ENCODE results near the gene ANXA4.

ANXA4 gene

GRCh38 chr2:69843993-69844392, 102.1 kb downstream of the ANXA4 start:
- DNase-seq (ENCODE audit: low spot score) = no peak
- TF ChIP-seq, protein P1, sequence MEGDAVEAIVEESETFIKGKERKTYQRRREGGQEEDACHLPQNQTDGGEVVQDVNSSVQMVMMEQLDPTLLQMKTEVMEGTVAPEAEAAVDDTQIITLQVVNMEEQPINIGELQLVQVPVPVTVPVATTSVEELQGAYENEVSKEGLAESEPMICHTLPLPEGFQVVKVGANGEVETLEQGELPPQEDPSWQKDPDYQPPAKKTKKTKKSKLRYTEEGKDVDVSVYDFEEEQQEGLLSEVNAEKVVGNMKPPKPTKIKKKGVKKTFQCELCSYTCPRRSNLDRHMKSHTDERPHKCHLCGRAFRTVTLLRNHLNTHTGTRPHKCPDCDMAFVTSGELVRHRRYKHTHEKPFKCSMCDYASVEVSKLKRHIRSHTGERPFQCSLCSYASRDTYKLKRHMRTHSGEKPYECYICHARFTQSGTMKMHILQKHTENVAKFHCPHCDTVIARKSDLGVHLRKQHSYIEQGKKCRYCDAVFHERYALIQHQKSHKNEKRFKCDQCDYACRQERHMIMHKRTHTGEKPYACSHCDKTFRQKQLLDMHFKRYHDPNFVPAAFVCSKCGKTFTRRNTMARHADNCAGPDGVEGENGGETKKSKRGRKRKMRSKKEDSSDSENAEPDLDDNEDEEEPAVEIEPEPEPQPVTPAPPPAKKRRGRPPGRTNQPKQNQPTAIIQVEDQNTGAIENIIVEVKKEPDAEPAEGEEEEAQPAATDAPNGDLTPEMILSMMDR (IDR thresholded peaks at IDR 0.05; ENCODE audit: extremely low read depth, missing control alignments) = no peak

- TF ChIP-seq, protein P1 (IDR thresholded peaks at IDR 0.05; ENCODE audit: extremely low read depth, missing control alignments) = no peak
- DNase-seq (ENCODE audit: low spot score) = no peak
These were observed 102.6 kb downstream of the ANXA4 start for GRCh38 chr2:69844560-69844959.

DNA sequence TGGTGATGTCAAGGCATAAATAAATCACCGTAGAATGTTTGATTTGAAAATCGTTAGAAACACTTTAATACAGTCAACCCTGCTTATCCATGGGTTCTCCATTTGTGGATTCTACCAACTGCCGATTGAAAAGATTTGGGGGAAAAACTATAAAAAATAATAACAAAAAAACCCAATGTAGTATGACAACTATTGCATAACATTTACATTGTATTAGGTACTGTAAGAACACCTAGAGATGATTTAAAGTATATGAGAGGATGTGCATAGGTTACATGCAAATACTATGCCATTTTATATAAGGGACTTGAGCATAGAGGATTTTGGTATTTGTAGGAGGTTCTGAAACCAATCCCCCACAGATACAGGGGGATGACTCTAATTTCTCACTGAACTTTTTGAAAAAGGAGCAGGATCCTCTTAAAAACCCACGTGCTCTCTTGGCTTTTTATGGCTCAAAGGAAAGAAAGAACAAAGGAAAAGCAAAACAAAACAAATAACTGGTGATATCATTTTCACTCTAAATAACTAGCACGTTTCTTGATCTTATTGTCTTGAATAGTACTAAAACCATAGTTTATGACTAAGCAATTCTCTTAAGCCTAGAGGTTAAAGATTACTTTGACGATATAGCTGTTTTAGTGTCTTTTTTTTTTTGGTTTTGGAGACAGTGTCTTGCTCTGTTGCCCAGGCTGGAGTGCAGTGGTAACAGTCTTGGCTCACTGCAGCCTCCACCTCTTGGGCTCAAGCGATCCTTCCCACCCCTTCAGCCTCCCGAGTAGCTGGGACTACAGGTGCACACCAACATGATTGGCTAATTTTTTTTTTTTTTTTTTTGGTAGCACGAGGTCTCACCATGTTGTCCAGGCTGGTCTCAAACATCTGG, 104.5 kb downstream of the ANXA4 start:
- TF ChIP-seq, protein P1 (IDR thresholded peaks at IDR 0.05; ENCODE audit: extremely low read depth, missing control alignments) = no peak
- no peak for DNase-seq (ENCODE audit: low spot score)

DNA sequence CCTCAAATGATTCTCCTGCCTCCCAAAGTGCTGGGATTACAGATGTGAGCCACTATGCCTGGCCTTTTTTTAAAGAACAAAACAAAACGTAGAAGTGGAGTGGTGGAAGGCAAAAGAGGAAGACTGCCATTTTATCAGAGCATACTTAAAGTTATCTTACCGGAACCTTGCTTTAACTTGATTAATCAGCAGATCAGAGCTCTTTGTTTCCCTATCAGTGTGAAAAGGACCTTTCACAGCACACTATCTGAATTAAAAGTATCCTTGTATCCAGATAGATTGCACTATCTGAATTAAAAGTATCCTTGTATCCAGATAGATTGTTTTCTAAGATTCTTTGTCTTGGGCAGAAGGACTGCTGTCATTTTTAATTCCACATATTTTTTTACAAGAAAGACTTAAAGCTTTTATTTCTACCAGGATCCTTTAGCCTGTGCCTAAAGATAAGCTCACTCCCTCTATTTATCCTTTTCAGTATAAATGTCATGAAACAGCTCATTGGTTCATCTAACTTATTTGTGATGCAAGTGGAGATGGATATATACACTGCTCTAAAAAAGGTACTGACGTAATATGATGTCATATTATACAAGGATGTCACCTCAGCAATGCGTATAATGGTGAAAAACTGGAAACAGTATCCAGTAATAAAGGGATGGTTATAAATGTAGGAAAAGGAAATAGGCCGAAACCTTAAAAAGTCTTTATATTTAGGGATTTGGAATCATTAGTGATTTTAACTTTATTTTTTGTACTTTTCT, 105.3 kb downstream of the ANXA4 start:
- DNase-seq (ENCODE audit: low spot score) = no peak
- TF ChIP-seq, protein P1 (IDR thresholded peaks at IDR 0.05; ENCODE audit: extremely low read depth, missing control alignments) = no peak

DNA sequence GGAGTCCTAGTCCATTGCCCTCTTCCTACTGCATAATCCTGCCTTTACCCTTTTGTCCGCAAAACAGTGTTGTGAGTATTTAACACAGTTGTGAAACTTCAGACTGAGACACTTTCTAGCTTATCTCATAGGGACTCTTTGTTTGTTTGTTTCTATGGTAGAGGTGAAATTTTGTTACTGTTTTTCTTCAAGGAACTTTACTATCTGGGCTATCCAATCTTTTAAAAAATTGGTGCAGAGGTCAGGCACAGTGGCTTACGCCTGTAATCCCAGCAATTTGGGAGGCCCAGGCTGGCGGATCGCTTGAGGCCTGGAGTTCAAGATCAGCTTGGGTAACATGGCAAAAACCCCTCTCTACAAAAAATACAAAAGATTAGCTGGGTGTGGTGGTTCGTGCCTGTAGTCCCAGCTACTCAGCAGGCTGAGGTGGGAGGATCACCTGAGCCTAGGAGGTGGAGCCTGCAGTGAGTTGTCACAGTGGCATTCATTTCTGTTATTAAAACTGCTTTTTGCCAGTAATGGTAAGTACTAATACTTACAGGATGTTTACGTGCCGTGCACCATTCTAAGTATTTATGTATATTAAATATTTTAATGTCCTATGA, 106.4 kb downstream of the ANXA4 start:
- no peak for DNase-seq (ENCODE audit: low spot score)
- TF ChIP-seq, protein P1 (IDR thresholded peaks at IDR 0.05; ENCODE audit: extremely low read depth, missing control alignments) = no peak

GRCh38 chr2:69858261-69858660, 116.3 kb downstream of the ANXA4 start:
- TF ChIP-seq, protein P1 (IDR thresholded peaks at IDR 0.05; ENCODE audit: extremely low read depth, missing control alignments) = no peak

DNA sequence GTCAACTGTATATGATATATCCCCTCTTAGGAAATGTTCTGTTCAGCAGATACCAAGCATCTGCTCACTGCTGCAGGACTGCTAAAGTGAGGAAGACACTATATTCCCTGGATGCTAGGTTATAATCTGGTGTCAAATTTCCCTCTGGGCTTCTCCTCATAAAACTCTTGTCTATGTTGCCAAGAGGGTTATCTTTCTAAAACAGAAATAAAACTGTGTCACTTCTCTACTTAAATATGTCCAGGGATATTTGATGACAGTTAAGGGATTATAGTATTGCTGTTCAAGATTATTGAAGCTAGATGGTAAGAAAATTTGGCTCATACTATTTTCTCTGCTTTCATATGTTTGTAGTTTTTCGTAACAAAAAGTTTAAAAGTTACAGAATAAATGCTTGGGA, 121.4 kb downstream of the ANXA4 start:
- no peak for DNase-seq (ENCODE audit: low spot score)
- TF ChIP-seq, protein P1 (IDR thresholded peaks at IDR 0.05; ENCODE audit: extremely low read depth, missing control alignments) = no peak

More at GRCh38 chr2:69858261-69858660, 116.3 kb downstream of the ANXA4 start:
- no peak for DNase-seq (ENCODE audit: low spot score)
